ENCODE data around the gene LIMA1. TPM values are rescaled to one million over a fixed set of nuclear protein-coding genes. Genes with fewer than 3 reads are reported as not detected.

Gene LIMA1
- total RNA-seq, 1 donor from 2014 or later, result 25.5 TPM

DNA sequence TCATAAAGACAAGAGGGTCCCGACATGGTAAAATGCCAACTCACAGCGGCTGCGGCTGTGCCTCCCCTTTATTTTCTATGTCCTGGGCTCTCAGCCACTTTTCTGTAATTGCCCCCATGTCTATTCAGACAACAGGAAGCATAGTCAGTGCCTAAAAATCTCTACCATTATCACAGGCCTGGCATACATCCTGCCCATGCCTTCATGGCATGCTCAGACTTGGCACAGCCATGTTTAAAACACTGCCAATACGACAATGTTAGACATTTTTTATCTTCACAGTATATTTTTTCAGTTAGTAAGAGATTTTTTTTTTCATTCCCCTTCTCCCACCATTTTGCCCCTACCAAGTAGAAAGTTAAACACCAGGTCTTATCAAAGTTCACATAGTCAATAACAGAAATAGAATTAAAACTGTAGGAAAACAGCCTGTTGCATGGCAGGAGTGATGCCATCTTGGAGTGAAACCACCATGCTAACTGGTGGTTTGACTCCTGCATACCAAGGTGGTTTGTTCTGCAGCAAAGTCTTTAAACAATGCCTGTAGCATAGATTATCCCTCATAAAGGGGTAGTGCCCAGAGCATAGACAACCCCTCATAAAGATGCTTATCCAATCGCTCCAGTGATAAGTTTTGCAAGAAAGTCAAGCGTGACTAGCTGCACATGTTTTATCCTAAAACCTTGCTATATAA, 97.2 kb downstream of the LIMA1 start:
- no peaks in the 10 kb centered on the region for H3K9me3 Mint-ChIP-seq

DNA sequence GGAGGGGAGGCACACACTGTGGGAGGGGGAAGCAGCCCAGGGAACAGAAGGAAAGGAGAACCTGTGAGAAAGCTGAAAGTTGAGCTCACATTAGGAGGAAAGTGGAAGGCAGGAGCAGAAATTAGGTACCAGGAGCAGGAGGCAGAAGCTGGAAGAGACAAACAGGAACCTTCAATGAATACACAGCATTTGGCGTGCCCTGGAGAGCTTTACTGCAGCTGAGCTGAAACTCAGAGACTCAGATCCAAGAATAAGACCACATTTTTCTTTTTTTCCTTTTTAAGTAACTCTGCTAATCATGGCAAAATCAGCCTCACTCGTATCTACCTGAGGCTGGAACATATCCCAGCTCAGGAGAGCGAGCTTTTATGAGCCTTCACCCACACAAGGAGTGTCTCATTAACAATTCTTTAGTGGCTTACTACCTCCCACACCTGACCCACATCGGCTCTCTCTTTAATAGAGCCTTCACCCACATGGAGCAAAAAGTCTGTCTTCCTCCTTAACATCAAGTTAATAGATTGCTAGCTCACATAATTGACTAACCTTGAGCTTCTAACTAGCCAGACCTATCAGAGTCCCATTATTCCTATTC, 97.9 kb downstream of the LIMA1 start:
- Mint-ChIP-seq H3K27ac (ENCODE audit: unreplicated experiment) (no peak overlapping the region), H3K4me1 (no peaks in the 10 kb centered on the region), H3K27me3 (ENCODE audit: low read depth) (no peaks in the 10 kb centered on the region), H3K9me3 (no peaks in the 10 kb centered on the region), H3K4me3 (no peak overlapping the region), H3K36me3 (ENCODE audit: low read depth) (peaks cover 3% of the 10 kb centered on the region)
- TF ChIP-seq, protein P1, sequence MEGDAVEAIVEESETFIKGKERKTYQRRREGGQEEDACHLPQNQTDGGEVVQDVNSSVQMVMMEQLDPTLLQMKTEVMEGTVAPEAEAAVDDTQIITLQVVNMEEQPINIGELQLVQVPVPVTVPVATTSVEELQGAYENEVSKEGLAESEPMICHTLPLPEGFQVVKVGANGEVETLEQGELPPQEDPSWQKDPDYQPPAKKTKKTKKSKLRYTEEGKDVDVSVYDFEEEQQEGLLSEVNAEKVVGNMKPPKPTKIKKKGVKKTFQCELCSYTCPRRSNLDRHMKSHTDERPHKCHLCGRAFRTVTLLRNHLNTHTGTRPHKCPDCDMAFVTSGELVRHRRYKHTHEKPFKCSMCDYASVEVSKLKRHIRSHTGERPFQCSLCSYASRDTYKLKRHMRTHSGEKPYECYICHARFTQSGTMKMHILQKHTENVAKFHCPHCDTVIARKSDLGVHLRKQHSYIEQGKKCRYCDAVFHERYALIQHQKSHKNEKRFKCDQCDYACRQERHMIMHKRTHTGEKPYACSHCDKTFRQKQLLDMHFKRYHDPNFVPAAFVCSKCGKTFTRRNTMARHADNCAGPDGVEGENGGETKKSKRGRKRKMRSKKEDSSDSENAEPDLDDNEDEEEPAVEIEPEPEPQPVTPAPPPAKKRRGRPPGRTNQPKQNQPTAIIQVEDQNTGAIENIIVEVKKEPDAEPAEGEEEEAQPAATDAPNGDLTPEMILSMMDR (conservative IDR thresholded peaks at IDR 0.05), result no peak
- no peak for DNase-seq (ENCODE audit: low read depth, low spot score)

More for the DNA sequence above, 97.2 kb downstream of the LIMA1 start:
- Mint-ChIP-seq H3K36me3 (ENCODE audit: low read depth) (peaks cover 3% of the 10 kb centered on the region), H3K27ac (ENCODE audit: unreplicated experiment) (no peak overlapping the region), H3K27me3 (ENCODE audit: low read depth) (no peaks in the 10 kb centered on the region), H3K4me3 (no peak overlapping the region), H3K4me1 (no peaks in the 10 kb centered on the region)
- DNase-seq (ENCODE audit: low read depth, low spot score), result no peak
- TF ChIP-seq, protein P1 (conservative IDR thresholded peaks at IDR 0.05), result no peak

DNA sequence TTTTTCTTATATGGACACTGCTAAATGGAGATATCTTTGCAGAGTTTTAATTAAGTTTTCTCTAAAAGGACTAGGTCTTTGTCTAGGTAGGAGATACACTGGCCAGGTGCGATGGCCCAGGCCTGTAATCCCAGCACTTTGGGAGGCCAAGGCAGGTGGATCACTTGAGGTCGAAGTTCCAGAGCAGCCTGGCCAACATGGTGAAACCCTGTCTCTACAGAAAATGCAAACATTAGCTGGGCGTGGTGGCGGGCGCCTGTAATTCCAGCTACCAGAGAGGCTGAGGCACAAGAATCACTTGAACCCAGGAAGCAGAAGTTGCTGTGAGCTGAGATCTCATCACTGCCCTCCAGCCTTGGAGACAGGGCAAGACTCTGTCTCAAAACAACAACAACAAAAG, 99.1 kb downstream of the LIMA1 start:
- Mint-ChIP-seq H3K4me1 (no peaks in the 10 kb centered on the region), H3K9me3 (no peaks in the 10 kb centered on the region), H3K36me3 (ENCODE audit: low read depth) (peaks cover 3% of the 10 kb centered on the region), H3K4me3 (no peak overlapping the region), H3K27ac (ENCODE audit: unreplicated experiment) (no peak overlapping the region), H3K27me3 (ENCODE audit: low read depth) (no peaks in the 10 kb centered on the region)
- TF ChIP-seq, protein P1 (conservative IDR thresholded peaks at IDR 0.05), result no peak
- no peak for DNase-seq (ENCODE audit: low read depth, low spot score)

DNA sequence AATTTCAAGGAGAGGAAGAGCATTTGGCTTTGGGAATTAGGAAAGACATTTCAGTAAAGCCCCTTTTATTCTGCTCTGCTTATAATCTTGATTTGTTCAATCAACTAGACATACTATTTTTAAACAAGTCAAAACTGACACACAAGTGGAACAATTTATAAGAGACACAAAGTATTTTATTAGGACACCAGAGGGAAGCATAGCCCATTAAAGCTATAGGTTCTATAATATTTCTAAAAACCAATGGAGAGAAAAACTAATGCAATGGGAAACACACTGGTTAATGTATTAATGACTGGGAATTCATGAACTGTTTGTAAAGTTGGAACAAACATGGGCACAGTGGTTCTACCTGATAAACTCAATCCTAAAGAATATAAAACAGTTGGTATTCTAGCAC, 100.9 kb downstream of the LIMA1 start:
- Mint-ChIP-seq H3K9me3 (no peaks in the 10 kb centered on the region), H3K4me1 (no peaks in the 10 kb centered on the region), H3K27me3 (ENCODE audit: low read depth) (no peaks in the 10 kb centered on the region), H3K27ac (ENCODE audit: unreplicated experiment) (no peak overlapping the region), H3K36me3 (ENCODE audit: low read depth) (peaks cover 3% of the 10 kb centered on the region), H3K4me3 (no peak overlapping the region)
- no peak for DNase-seq (ENCODE audit: low read depth, low spot score)
- TF ChIP-seq, protein P1 (conservative IDR thresholded peaks at IDR 0.05), result no peak

DNA sequence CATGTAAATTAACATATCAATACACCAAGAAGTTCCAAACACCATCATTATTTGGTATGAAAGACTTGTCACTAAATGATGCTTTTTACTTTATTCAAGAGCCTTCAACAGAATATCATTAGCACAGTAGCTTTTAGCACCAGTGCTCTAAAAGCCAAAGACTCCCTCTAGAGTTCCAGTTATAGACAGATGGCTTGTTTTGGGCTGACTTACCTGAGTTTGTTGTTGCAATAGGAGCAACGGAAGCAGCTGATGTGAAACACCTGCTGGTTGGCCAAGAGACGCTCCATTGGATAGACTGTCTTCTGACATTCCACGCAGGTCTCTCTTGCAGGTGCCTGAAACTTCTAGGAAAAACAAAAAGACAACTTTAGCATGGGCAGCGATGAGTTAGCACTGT, 101.6 kb downstream of the LIMA1 start:
- Mint-ChIP-seq H3K4me1 (no peaks in the 10 kb centered on the region), H3K4me3 (no peak overlapping the region), H3K36me3 (ENCODE audit: low read depth) (peaks cover 3% of the 10 kb centered on the region), H3K9me3 (no peaks in the 10 kb centered on the region), H3K27ac (ENCODE audit: unreplicated experiment) (no peak overlapping the region), H3K27me3 (ENCODE audit: low read depth) (no peaks in the 10 kb centered on the region)
- no peak for DNase-seq (ENCODE audit: low read depth, low spot score)
- TF ChIP-seq, protein P1 (conservative IDR thresholded peaks at IDR 0.05), result no peak

Measured in neural crest cell (in vitro differentiated cells).